Measurements from ENCODE around the gene STK24.
"Not testable (repeated sequence)": the region's sequence is repeated elsewhere in the genome, so short reads cannot be mapped to it uniquely, and the experiment has no call there.

STK24 gene

DNA sequence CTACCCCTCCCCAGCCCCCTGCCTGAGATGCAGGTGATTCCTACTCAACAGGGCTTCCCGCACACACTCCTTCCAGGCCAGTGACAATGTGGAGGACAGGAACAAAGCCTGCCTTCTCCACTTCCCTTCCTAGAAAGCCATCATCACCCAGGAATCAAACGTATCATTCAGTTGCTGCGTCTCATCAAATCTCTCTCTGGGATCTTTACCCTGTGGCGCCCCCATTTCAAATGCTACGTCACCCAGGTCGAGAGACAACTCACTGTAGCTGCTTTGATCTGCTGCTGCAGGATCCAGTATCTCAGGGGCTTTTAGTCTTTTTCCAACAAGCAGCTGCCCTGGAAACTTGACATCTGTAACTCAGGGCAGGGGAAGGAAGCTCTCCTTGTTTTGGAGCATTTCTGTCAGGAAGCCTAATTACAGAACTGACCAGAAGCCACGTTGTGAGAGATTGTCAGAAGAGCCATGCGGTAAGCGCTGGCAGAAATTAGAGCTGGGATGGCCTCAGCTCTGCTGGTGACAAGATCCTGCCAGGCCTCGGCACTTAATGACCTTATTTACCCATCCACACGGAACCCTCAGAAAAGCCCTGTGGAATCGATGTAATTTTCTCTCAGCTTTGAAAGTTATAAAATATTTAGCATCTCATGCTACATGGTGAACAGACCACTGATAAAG lies 140.5 kb downstream of the STK24 start:
- ATAC-seq (no peak), DNase-seq (no peak)

DNA sequence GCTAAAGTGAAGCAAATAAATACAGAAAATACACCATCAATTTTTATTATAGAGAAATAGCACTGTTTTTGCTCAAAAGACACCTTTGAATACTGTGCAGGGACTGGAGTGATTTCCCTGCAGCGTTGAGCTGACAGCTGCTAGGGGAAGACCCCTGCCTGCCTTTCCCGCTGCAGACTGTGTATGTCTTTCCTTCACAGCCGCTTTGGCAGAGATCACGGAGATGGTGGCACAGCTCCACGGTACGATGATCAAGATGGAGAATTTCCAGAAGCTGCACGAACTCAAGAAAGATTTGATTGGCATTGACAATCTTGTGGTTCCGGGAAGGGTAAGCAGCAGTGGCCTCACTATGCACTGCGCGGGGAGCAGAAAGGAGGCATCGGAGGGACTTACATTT lies 141.5 kb downstream of the STK24 start:
- DNase-seq (no peak), ATAC-seq (no peak)

DNA sequence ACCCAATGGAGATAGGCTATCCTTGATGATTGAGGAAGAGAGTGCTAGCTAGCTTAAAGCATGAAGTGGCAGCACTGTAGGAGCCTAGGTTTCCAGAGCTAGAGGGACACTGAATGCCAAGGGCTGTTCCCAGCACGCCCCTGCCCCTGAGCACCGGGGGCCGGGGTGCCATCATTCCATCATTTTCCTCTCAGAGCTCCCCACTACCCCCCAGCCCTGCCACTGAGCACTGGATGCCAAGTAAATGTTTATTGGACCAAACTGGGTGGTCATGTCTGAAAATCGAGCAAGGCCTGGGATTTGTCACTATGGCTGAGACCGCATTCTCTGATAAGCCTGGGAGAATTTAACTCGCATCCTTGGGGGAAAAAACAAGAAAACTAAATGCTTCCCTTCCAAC lies 142.8 kb downstream of the STK24 start:
- DNase-seq = no peak
- no peak for ATAC-seq

DNA sequence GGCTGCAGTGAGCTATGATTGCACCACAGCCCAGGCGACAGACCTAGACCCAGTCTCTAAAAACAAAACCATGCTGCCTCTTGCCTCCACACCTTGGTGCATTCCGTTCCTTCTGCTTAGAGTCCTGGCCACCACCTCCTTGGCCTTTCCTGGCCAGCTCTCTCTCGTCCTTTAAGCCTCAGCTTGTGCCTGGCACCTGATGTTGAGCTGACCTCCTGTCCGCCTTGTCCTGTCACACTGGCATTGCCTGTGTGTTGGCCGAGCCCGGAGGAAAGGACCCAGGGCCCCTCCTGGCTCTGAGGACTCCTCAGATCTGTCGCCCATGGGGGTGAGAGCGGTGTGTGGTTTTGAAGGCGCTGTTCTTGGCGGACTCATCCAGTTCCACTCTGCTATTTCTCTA lies 143.3 kb downstream of the STK24 start:
- ATAC-seq (no peak), DNase-seq (no peak)

DNA sequence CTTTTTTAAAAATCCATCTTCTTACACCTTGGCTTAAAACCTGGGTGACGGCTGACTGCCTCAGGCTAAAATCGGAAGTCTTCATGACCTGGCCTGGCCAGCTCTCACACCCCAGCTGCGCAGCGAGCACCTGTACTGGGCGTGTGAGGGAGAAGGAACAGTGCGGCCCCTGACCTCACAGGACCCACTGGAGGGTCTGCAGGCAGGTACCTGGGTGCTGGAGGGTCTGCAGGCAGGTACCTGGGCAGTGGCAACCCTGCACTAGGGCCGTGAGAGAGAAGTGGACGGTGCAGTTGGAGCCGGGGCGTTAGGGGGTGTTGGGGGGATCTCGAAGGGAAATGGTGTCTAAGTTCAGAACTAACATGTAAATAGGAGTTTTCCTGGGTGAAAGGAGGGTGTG lies 144.3 kb downstream of the STK24 start:
- ATAC-seq = no peak

DNA sequence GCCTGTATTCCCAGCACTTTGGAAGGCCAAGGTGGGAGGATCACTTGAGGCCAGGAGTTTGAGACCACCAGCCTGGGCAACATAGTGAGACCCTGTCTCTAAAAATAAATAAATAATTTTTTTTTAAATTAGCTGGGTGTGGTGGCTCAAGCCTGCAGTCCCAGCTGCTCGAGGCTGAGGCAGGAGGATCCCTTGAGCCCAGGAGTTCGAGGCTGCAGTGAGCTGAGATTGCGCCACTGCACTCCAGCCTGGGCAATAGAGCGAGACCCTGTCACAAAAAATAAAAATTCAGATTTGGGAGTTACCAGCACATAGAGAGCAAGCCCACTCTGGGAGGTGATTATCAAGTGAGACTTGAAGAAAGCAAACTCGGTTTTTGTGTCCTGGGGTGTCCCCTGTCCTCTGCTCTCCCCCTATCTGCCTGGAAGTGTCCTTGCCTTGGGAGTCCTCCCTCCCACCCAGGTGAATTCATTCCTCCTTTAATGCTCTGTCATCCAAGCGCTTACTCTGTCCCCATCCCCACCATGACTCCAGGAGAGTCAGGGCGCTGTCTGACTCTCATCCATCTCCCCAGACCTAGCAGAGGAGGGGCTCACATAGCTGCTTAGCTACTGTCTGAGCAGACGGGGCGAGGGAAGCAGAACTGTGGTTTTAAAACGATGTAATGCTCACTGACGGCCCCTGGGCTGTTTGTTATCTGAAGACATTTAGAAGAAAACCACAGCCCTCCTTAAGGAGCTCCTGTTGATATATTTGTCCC lies 146.8 kb downstream of the STK24 start:
- no peak for ATAC-seq
- no peak for DNase-seq

More for the DNA sequence above, 144.3 kb downstream of the STK24 start:
- DNase-seq = no peak

DNA sequence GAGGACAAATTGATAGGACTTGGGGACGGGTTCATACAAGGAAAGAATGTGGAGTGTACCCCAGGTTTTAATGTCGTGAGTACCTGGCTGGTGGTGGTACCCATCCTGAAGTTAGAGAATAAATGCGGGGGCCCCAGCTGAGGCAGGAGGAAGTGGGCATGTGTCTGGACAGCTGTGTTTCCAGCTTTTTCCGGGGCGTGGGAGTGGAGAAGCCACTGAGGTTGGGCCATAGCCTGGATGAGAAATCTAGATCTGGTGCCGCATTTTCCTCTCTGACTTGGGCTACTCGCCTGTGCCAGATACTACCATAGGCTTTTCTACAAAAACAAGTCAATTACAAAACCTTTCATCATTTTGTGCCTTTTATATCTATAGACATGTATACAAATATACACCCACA lies 147.4 kb downstream of the STK24 start:
- DNase-seq = no peak
- ATAC-seq = no peak

DNA sequence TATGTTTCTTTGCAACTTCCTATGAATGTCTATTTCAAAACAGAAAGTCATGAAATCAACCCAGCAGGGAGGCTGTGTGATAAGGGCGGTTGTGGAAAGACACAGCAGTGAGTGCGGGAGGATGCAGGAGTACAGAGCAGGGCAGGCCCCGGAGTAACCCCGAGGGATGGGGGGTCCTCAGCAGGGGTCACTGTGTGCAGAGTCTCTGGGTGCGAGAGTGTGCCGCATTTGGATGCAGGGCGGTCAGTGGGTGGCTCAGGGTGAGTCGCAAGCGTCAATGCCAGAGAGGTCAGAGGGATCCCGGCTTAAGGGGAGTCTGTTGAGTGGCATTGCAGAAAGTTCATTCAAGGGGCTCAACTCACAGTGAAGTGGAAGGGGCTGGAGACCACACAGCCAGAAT lies 147.8 kb downstream of the STK24 start:
- ATAC-seq = no peak
- no peak for DNase-seq

DNA sequence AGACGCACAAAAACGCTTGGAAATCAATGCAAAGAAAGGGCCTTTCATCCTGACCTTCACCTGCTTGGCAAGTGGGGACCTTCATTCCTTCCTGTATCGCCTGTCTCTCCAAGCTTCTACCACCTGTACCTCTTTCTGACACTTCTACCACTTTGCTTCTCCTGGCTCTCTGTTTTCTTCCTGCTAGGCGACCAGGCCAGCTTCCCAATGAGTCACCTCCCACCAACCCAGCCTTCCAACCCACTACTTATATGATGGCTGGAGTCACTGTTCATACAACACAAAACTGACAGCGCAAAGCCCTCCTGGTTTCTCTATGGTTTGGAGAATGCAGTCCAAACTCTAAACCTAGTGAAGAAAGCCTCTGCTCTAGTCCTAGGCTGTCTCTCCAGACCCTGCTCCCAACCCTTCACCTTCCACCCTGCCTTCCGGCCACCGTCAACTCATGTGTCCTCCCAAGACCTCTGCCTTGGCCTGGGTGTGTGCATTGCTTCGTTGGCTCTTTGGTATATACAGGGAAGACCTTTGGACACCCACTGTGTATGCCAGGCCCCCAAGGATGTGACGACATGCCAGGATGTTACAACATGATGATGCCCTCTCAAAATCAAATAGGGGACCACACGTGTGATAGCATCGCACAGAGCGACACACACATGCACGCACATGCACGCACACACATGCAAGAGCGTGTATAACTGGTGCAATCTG lies 148.5 kb downstream of the STK24 start:
- ATAC-seq = no peak
- DNase-seq = no peak

DNA sequence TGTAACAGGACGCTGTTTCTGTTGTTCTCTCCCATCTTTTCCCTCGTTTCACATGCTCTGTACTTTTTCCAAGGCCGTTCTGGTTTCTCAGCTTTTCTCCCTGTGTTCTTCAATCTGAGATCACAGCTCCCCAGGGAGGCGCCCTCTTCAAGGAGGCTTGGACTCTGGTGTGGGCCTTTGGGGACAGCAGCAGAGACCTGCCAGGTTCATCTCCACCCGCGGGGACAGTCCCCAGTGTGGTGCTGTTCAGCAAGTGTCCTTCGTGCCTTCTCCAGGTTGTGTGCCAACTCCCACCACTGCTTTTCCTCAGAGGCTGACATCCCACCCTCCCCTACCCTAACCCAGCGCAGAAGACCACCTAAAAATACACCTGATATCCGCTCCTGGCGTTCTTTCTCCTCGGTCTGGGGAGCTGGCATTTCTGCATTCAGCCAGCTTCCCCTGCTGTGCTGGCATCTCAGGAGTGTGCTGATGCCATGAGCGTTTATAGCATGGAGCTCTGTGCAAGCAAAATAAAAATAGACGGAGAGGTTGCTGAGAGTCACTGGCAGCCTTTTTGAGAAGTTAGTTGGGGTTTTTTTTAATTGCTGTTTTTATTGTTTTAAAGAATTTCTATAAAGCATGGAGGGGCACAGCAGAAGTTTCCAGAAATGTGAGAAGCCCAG lies 149.4 kb downstream of the STK24 start:
- ATAC-seq (no peak), DNase-seq (no peak)

DNA sequence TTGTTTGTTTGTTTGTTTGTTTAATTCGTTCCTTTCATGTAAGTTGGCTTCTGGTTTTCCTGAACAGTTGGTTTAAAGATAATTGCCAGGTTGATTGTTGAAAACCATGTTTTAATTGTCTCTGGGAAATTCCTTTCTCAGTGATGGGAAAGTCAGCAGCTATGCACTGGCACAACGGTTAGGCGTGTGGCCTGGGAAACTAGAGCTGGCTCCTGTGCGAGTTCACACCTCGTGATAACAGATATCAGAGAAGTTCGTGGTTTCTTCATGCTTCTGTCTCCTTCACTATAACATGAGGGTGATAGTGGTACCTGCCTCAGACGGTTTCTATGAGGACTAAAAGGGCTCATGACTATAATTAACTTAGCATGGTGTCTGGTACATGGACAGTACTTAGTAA lies 153.5 kb downstream of the STK24 start:
- DNase-seq = no peak
- no peak for ATAC-seq

DNA sequence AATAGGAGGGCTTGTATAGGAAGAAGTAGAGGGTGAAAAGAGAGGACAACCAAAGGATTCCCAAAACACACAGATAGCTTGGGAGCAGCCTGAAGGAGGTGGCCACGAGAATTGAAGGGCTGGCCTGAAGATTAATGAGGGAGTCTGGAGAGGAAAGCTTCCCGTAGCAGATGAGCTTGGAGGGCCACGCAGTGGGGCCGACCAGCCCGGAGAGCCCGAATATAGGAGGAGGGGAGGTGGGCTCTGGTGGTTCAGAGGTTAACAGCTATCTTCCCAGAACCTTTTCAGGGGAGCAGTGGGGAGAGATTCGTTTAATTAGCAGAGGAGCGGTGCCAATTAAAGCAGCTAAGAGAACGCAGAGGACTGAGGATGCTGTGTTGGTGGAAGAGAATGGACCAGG lies 154.9 kb downstream of the STK24 start:
- ATAC-seq = no peak
- DNase-seq = no peak

DNA sequence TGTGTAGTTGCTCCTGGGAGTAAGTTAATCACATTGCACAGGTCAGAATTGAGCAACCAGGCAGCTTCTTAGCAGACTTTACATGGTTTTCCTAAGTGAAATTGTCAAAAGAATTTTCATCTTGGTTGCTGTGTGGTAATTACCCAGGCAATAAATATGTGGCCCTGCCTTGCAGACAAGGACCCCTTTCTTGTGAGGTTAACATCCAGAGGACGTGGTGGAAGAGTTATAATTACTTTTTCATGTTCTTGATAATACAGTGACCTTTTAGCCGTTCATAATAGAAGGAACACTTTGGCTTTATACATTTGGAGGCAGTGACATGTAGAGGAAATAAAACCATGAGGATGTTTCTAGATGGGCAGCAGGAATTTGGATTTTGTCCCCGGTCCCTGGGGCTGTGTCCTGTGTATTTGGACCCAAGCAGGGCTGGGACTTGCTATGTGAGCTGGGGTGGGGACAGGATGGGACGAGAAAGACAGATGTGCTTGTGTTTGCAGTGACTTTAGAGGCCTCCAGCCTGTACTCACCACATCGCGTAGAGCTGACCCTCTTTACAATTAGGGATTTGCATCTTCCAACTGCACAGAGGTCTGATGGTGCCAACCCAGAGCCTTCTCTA lies 156.2 kb downstream of the STK24 start:
- DNase-seq (no peak), ATAC-seq (no peak)

DNA sequence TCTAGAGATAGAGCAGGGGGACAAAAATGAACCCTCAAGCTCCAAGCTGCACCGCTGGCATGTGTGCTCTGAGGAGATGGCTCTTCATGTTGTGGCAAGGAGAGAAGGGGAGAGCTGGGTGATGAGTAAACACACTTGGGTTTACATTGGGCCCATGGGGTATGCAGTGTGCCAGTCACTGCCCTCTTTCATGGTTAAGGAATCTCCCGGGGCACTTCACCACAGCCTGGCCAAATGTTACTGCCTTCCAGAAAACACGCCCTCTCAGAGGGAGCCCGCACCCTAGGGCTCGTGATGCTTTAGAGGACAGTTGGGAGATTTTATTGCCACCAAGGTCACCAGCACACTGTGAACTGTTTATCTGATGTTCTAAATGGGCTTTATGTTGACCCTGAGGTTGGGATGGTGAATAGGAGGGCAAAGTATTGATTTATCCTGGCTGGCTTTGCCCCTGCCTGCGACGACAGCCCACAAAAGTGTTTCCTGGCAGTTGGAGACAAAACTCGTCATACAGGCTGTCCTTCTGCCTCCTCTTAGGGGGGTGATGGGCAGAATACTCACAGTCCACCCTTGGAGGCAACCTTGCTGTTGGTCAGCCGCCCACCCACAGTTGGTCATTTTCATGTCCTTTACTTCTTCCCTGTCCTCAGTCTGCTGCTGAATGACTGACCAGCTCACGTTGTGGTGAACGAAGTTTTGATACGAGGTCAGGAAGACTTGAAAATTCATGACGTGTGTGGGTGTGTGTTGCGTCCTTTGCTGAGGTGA lies 156.9 kb downstream of the STK24 start:
- ATAC-seq (no peak), DNase-seq (no peak)

DNA sequence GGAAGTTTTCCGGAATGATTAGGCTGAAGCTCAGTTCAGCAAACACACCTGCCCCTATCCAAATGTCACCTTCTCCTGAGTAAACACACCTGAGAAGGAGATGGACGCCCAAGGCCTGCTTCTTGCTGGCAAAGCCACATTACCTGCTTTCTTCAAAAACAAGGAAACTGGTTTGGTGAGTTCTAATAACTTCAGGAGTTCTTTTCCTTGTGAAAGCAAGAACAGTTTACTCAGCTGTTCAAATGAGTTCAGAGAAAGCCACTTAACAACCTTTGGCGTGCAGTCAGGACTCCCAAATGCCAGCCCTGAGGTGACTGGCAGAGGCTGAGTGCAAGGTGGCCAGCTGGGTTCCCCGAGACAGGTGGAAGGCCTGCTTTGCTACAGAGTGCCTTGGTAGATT lies 160.5 kb downstream of the STK24 start:
- ATAC-seq (no peak), DNase-seq (no peak)

DNA sequence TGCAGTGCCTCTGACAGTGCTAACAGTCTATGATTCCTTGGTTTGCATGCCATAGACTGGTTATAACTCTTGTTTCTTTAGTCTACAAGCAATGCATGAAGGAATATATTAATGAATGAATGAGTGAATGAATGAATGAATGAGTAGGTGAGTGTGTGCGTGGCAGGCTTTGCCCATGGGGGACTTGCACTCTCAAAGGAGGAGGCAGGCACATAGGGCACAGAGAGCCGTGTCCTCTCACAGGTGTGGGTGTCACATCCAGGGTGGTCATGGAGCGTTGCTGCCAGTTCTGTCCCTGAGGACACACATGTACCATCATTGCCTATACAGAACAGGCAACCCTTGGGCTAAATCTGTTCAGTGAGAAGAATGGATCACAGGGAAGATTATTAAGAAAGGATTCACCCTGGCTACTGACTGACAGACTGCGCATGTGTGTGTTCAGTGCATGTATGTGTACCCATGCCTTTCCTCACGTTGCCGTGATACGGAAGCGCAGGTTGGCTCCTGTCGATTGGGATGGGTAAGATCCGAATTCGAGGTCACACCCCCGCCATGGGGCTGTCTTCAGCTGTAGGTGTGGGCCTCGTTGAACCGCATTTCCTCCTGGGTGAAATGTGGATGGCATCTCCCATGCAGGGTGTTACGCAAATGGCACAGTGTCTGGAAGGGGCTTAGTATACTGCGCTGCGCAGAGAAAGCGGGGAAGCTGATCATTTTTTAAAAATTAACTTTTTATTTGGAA lies 161.4 kb downstream of the STK24 start:
- ATAC-seq = peak; percentile 23
- no peak for DNase-seq

DNA sequence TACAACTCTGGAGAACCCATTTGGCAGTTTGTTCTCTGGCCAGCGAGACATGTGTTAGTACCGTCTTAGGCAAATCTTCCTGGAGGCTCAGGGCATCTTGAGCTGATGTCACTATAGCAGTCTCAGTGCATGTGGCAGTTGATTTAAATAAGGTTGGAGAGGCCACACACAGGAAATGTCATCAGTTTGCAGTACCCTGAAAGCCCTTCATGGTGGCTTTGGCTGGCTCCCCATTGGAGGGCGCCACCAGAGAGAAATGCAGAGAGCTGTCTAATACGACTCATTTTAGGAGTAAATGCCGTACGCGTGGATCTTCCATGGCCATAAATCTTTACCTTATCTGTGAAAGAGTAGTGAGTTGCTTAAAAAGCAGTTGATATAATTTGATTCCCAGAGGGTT lies 163.1 kb downstream of the STK24 start:
- no peak for ATAC-seq
- no peak for DNase-seq

DNA sequence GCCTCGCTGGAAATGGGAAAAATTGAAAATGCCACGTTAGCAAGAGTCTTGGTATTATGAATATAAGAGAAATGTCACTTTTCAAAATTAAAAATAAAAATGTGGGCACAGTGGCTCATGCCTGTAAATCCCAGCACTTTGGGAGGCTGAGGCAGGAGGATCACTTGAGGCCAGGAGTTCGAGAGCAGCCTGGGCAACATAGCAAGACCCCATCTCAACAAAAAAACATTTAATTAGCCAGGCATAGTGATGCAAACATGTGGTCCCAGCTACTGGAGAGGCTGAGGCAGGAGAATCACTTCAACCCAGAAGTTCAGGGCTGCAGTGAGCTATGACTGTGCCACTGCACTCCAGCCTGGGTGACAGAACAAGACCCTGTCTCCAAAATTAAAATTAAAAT lies 163.6 kb downstream of the STK24 start:
- ATAC-seq, DNase-seq: not testable (repeated sequence)

DNA sequence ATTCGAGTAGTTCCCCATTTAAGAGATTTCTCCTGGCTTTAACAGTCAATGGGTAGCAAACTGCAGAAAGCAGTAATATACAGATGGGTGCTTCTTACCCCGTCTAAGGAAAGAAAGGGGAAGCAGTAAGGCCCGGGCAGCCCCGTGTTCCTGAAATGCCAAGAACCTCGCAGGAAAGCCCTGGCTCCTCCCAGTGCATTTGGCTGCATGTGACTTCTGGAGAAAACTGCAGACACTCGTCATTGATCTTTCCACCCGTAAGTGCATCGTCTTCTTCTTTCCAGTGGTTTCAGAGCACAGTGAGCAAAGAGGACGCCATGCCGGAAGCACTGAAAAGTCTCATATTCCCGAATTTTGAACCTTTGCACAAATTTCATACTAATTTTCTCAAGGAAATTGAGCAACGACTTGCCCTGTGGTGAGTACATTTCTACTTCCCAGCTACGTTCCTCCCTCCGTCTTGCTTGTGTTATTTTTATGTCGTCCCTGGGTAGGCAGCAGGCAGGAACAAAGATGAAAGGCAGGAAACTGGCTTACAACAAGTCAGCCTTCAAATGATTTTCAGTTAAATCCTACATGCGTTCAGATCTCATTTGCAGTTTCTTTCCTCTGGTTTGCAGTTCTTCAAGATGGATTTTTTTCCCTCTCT lies 165.2 kb downstream of the STK24 start:
- DNase-seq (no peak), ATAC-seq (no peak)

DNA sequence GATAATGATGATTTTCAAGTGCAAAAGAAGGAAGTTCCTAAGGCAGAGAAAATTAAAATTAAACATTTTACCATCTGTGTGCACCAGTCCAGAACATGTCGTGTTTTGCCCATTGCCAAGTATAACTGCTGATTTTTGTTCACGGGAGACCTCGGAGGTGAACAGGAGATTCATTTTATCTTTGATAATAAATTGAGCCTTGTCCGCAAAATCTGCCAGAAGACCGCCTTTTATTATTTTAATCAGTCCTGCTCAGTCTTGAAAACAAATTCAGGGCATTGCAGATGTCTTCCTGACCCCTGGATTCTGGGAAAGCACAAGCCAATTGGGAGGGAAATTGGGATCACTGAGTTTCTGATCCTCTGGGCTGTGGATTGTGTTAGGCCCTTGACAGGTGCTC lies 165.9 kb downstream of the STK24 start:
- ATAC-seq = no peak
- DNase-seq = no peak

All from stimulated activated naive CD8-positive, alpha-beta T cell treated with anti-CD3 and anti-CD28 coated beads, Interleukin-15, Interleukin-2, amounts not matched to agents 100 U/mL and 50 U/mL, for 24 hours (primary cell).